Glutamatergic neuron (in vitro differentiated cells): ENCODE results near the gene GFOD1. TPM values are rescaled to one million over a fixed set of nuclear protein-coding genes. Genes with fewer than 3 reads are reported as not detected.
A peak's percentile ranks its signal among the peaks of the same experiment; 100 is the strongest.

Experiments used
- DNase-seq: peaks from one replicate; pipeline ENCODE4 v3.0.0; 2022
- H3K27ac Mint-ChIP-seq: one replicate; pipeline ENCODE4 v1.8.0; 2020; ENCODE audit warnings: mild to moderate bottlenecking, mixed read lengths, inconsistent platforms; ENCODE audit not compliant: unreplicated experiment
- H3K27me3 Mint-ChIP-seq: one replicate; pipeline ENCODE4 v1.8.0; 2020; ENCODE audit warnings: mild to moderate bottlenecking, moderate library complexity, mixed read lengths, inconsistent platforms; ENCODE audit not compliant: unreplicated experiment
- H3K36me3 Mint-ChIP-seq: one replicate; pipeline ENCODE4 v1.8.0; 2020; ENCODE audit warnings: mild to moderate bottlenecking, mixed read lengths, inconsistent platforms; ENCODE audit not compliant: unreplicated experiment
- H3K4me1 Mint-ChIP-seq: one replicate; pipeline ENCODE4 v1.8.0; 2020; ENCODE audit warnings: mild to moderate bottlenecking, low read depth, mixed read lengths, inconsistent platforms; ENCODE audit not compliant: unreplicated experiment
- H3K4me3 Mint-ChIP-seq: one replicate; pipeline ENCODE4 v1.8.0; 2020; ENCODE audit warnings: mild to moderate bottlenecking, mixed read lengths, inconsistent platforms; ENCODE audit not compliant: unreplicated experiment
- H3K9me3 Mint-ChIP-seq: one replicate; pipeline ENCODE4 v1.8.0; 2020; ENCODE audit warnings: mild to moderate bottlenecking, moderate library complexity, mixed read lengths, inconsistent platforms; ENCODE audit not compliant: unreplicated experiment
- CTCF ChIP-seq: fragments of 200-600 bp; sonication (generic); IDR thresholded peaks from one replicate; pipeline ENCODE4 v1.5.0; 2021; ENCODE audit not compliant: partially characterized antibody, unreplicated experiment
- total RNA-seq: library from RNA; stranded (reverse); fragmentation: NEBNext Ultra II Directional; extraction: Animal tissue kit (Norgen Biotek cat#: 25700); gene quantifications from one replicate; pipeline ENCODE4 v1.2.1, GENCODE V29; 2021; ENCODE audit not compliant: unreplicated experiment

GFOD1 gene
- total RNA-seq, 1 donor from 2014 or later, result 4.1 TPM

GRCh38 chr6:13473768-13474165 lies 13.6 kb downstream of the GFOD1 start:
- Mint-ChIP-seq H3K27ac (no peak overlapping the region), H3K4me1 (peaks cover 21% of the 10 kb centered on the region), H3K9me3 (peaks cover 3% of the 10 kb centered on the region), H3K27me3 (peaks cover 4% of the 10 kb centered on the region), H3K36me3 (no peaks in the 10 kb centered on the region), H3K4me3 (no peak overlapping the region)
- no peak for TF ChIP-seq CTCF
- no peak for DNase-seq

- Mint-ChIP-seq H3K27ac (no peak overlapping the region), H3K27me3 (peaks cover 4% of the 10 kb centered on the region), H3K4me3 (no peak overlapping the region), H3K36me3 (no peaks in the 10 kb centered on the region), H3K4me1 (peaks cover 21% of the 10 kb centered on the region), H3K9me3 (peaks cover 3% of the 10 kb centered on the region)
- no peak for TF ChIP-seq CTCF
- no peak for DNase-seq
These were observed 14.2 kb downstream of the GFOD1 start for GRCh38 chr6:13472976-13473767.

GRCh38 chr6:13472099-13472498 lies 15.3 kb downstream of the GFOD1 start:
- Mint-ChIP-seq H3K36me3 (no peaks in the 10 kb centered on the region), H3K9me3 (peaks cover 3% of the 10 kb centered on the region), H3K4me3 (no peak overlapping the region), H3K27ac (no peak overlapping the region), H3K27me3 (peaks cover 4% of the 10 kb centered on the region), H3K4me1 (peaks cover 21% of the 10 kb centered on the region)
- TF ChIP-seq CTCF, result no peak
- no peak for DNase-seq

- peaks cover 21% of the 10 kb centered on the region for H3K4me1 Mint-ChIP-seq
- peaks cover 6% of the 10 kb centered on the region for H3K27me3 Mint-ChIP-seq
- no peak for DNase-seq
- no peak overlapping the region for H3K27ac Mint-ChIP-seq
- H3K9me3 Mint-ChIP-seq, result peaks cover 3% of the 10 kb centered on the region
- no peak for TF ChIP-seq CTCF
- no peaks in the 10 kb centered on the region for H3K36me3 Mint-ChIP-seq
- no peak overlapping the region for H3K4me3 Mint-ChIP-seq
These were observed 16.2 kb downstream of the GFOD1 start for GRCh38 chr6:13471184-13471583.

- no peak for TF ChIP-seq CTCF
- H3K9me3 Mint-ChIP-seq, result peaks cover 3% of the 10 kb centered on the region
- H3K4me1 Mint-ChIP-seq, result peaks cover 21% of the 10 kb centered on the region
- peak overlapping the region; percentile 49 for H3K4me3 Mint-ChIP-seq
- H3K27me3 Mint-ChIP-seq, result peaks cover 6% of the 10 kb centered on the region
- peak; percentile 56 for DNase-seq
- H3K27ac Mint-ChIP-seq, result peak overlapping the region; percentile 66
- no peaks in the 10 kb centered on the region for H3K36me3 Mint-ChIP-seq
These were observed 16.9 kb downstream of the GFOD1 start for GRCh38 chr6:13470238-13471140.
